Stomach (tissue), 9 donors: ENCODE data around the gene SHISA4. TPM values are rescaled to one million over a fixed set of nuclear protein-coding genes. Genes with fewer than 3 reads are reported as not detected.

Source experiments
- DNase-seq, 2 donors: peaks; one replicate each; pipeline versions ENCODE4 v3.0.0 to v3.0.0-alpha.2; 2013 to 2019
- H3K27ac ChIP-seq, 5 donors: fragments of 200-600 bp in 4 of 5; sonication (generic) in 4 of 5; one replicate each; pipeline ENCODE4 v1.5.1; 2013 to 2019; ENCODE audit warnings: mild to moderate bottlenecking in 1 of 5, moderate library complexity in 1 of 5
- H3K27me3 ChIP-seq, 3 donors: fragments of 200-600 bp; sonication (generic); one replicate each; pipeline ENCODE4 v1.5.1; 2017 to 2019; ENCODE audit warnings: mixed run types in 1 of 3
- H3K36me3 ChIP-seq, 4 donors: fragments of 200-600 bp; sonication (generic); 1 replicate in 3 of 4; 2 replicates in 1 of 4; pipeline ENCODE4 v1.5.1; 2016 to 2019
- H3K4me1 ChIP-seq, 4 donors: fragments of 200-600 bp; sonication (generic); one replicate each; pipeline ENCODE4 v1.5.1; 2016 to 2019
- H3K4me3 ChIP-seq, 4 donors: fragments of 200-600 bp; sonication (generic) in 3 of 4; one replicate each; pipeline ENCODE4 v1.5.1; 2016 to 2019; ENCODE audit warnings: mild to moderate bottlenecking in 1 of 4
- H3K9me3 ChIP-seq, 4 donors: fragments of 200-600 bp; sonication (generic); one replicate each; pipeline ENCODE4 v1.5.1; 2016 to 2019
- CTCF ChIP-seq, 7 experiments: fragments of 450-650 bp in 4 of 7; fragments of 200-600 bp in 3 of 7; sonication (generic) in 3 of 7; IDR thresholded peaks; one replicate each; pipeline ENCODE4 v1.5.1; 2016 to 2019; ENCODE audit warnings: antibody characterized with exemption in 7 of 7, control low read depth in 2 of 7, mild to moderate bottlenecking in 1 of 7
- EP300 ChIP-seq: sonication (generic); formaldehyde crosslinking; IDR thresholded peaks from one replicate; pipeline ENCODE4 v1.6.1; 2017; ENCODE audit warnings: antibody characterized with exemption
- POLR2A ChIP-seq, 4 donors: fragments of 450-650 bp; IDR thresholded peaks; one replicate each; pipeline ENCODE4 v1.6.1; 2016; ENCODE audit warnings: antibody characterized with exemption in 4 of 4, control low read depth in 2 of 4, mild to moderate bottlenecking in 1 of 4, moderate library complexity in 1 of 4
- POLR2AphosphoS5 ChIP-seq, 3 donors: sonication (generic); formaldehyde crosslinking; IDR thresholded peaks; one replicate each; pipeline ENCODE4 v1.6.1; 2016; ENCODE audit warnings: antibody characterized with exemption in 3 of 3
- WGBS, 5 donors: extraction: QIAGEN DNeasy Blood & Tissue Kit in 3 of 5; methylation state at CpG; one replicate each; pipeline versions ENCODE4 v1.1.5 to v1.1.7; 2013 to 2018; 5-methylcytosine and 5-hydroxymethylcytosine counted together
- intact Hi-C: fragments of 100-400 bp; cut with DNase I; formaldehyde crosslinking; loops from one replicate; pipeline ENCODE4 v1.15.1; 2023; ENCODE audit warnings: low total_unique reads
- polyA plus RNA-seq, 3 donors: library from polyadenylated mRNA; stranded (reverse); fragments of 200-250 nt; gene quantifications; one replicate each; pipeline ENCODE4 v1.2.3, GENCODE V29; 2013
- small RNA-seq, 4 donors: library from RNA; depleted of rRNA; stranded (forward); fragments of <200 nt; gene quantifications; one replicate each; pipeline ENCODE3, GENCODE V24; 2016
- total RNA-seq, 5 donors: library from RNA; depleted of rRNA; stranded (reverse); fragments of >200 nt; gene quantifications; one replicate each; pipeline versions ENCODE4 v1.1.0 to v1.2.3, GENCODE V29; 2014 to 2016
- donor health status: healthy with polysubstance abuse.
- donor health status: Bipolar disorder and iron deficiency.
- donor health status: healthy.

Gene SHISA4
- total and polyA plus RNA-seq, 8 donors, result 0.87 to 33.3 (median 13.3) TPM

- Histone ChIP-seq H3K27me3 (peaks cover 0 to 35% (median 28%) of the 10 kb centered on the region in 3 donors), H3K4me1 (peaks cover 0 to 30% (median 16%) of the 10 kb centered on the region in 4 donors), H3K27ac (peak overlapping the region in 4 of 5 donors; percentile 59 to 91 (median 78)), H3K4me3 (peak overlapping the region; percentile 50 to 62 (median 50)), H3K36me3 (peaks cover 0 to 14% (median 0%) of the 10 kb centered on the region in 4 donors), H3K9me3 (no peaks in the 10 kb centered on the region)
- no peak for DNase-seq
- no peak for TF ChIP-seq CTCF (IDR thresholded peaks at IDR 0.05)
- TF ChIP-seq POLR2A (IDR thresholded peaks at IDR 0.05), result no peak
- TF ChIP-seq POLR2AphosphoS5 (IDR thresholded peaks at IDR 0.05), result no peak
- no peak for TF ChIP-seq EP300
- intact Hi-C loops, result loop anchor here (10.0 kb wide), 1 partner anchor 47 kb away; no protein-coding TSS in a partner anchor
- WGBS, 5 donors, result 61 to 92% (median 82%) methylated on average over 1 of the region's 1 CpG
These were observed 53.4 kb downstream of the SHISA4 start for GRCh38 chr1:201942129-201942495.

Small RNAs within 50 kb of the gene (small RNA-seq; reads per million reads assigned to genes)
- gene MIR6739, result 0 reads per million in 4 donors

Other genes with a start within 250 kb of the SHISA4 start
- 10 to 100 TPM in 2 of 5 donors, 1 to 10 TPM in 3; 5.2 to 27.9 (median 9.9) TPM for gene IPO9, start 59.7 kb upstream of the SHISA4 start, total RNA-seq
- gene IPO9, start 59.7 kb upstream of the SHISA4 start, polyA plus RNA-seq, result 10 to 100 TPM; 13.5 to 18.6 (median 14.4) TPM
- 100 to 1,000 TPM in 3 of 5 donors, 10 to 100 TPM in 2; 27.5 to 420 (median 102) TPM for gene LMOD1, start 57.6 kb downstream of the SHISA4 start, total RNA-seq
- gene LMOD1, start 57.6 kb downstream of the SHISA4 start, polyA plus RNA-seq, result 100 to 1,000 TPM in 1 of 3 donors, 10 to 100 TPM in 2; 19.6 to 117 (median 22.9) TPM
- gene TIMM17A, start 66.6 kb downstream of the SHISA4 start, total RNA-seq, result 10 to 100 TPM in 2 of 5 donors, 1 to 10 TPM in 3; 3.2 to 47.0 (median 7.1) TPM
- gene TIMM17A, start 66.6 kb downstream of the SHISA4 start, polyA plus RNA-seq, result 10 to 100 TPM; 26.1 to 48.8 (median 37.4) TPM
- gene RNPEP, start 93.8 kb downstream of the SHISA4 start, total RNA-seq, result 100 to 1,000 TPM in 3 of 5 donors, 10 to 100 TPM in 2; 23.3 to 900 (median 102) TPM
- gene RNPEP, start 93.8 kb downstream of the SHISA4 start, polyA plus RNA-seq, result 10 to 100 TPM; 31.6 to 38.6 (median 37.6) TPM
- gene ELF3, start 121.7 kb downstream of the SHISA4 start, total RNA-seq, result 1,000 to 10,000 TPM in 1 of 5 donors, 100 to 1,000 TPM in 4; 174 to 1,083 (median 289) TPM
- 100 to 1,000 TPM; 146 to 253 (median 242) TPM for gene ELF3, start 121.7 kb downstream of the SHISA4 start, polyA plus RNA-seq
- 1 to 10 TPM in 1 of 5 donors, under 1 TPM in 3, not detected in 1; under 0.01 to 2.0 (median 0.45) TPM for gene GPR37L1, start 234.0 kb downstream of the SHISA4 start, total RNA-seq
- under 1 TPM in 1 of 3 donors, not detected in 2; 0.18 TPM for gene GPR37L1, start 234.0 kb downstream of the SHISA4 start, polyA plus RNA-seq